GM20431 (cell line): Measurements from ENCODE around the gene MCF2L2.

Experiments
- in situ Hi-C: fragments of 300-500 bp; cut with MseI, MboI; formaldehyde crosslinking; loops from one replicate; pipeline ENCODE4 v1.15.0; 2020; ENCODE audit warnings: low sequenced_read_pairs; ENCODE audit not compliant: unreplicated experiment

The MCF2L2 gene

GRCh38 chr3:183306798-183307671, 121.4 kb downstream of the MCF2L2 start:
- in situ Hi-C loops = no loop called here

- in situ Hi-C loops = no loop called here
These were observed 124.7 kb downstream of the MCF2L2 start for GRCh38 chr3:183303690-183304089.

DNA sequence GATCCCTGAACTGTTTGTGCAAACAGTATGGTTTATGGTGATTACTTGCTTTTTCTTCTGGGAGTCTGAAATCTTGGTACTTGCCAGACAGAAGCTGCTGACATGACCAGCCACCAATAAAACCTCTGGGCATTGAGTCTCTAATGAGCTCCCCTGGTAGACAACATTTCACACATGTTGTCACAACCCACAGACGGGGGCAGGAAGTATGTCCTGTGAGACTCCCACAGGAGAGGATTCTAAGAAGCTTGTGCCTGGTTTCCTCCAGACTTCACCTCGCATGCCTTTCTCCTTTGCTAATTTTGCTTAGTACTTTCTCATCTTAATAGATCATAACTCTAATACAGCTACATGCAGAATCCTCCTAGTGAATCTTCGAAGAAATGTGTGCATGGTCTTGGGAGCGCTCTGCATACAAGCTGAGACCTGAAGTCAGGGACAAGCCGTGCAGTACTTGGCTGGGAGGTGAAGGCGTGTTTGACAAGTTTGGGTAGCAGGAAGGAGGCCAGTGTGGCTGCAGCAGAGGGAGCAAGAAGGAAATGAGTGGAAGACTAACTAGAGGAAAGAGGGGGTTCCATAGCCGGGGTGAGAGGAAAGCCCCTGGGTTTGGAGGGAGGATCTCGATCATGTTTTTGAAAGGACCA, 126.4 kb downstream of the MCF2L2 start:
- in situ Hi-C loops = no loop called here

GRCh38 chr3:183300996-183301562, 127.3 kb downstream of the MCF2L2 start:
- in situ Hi-C loops = no loop called here

DNA sequence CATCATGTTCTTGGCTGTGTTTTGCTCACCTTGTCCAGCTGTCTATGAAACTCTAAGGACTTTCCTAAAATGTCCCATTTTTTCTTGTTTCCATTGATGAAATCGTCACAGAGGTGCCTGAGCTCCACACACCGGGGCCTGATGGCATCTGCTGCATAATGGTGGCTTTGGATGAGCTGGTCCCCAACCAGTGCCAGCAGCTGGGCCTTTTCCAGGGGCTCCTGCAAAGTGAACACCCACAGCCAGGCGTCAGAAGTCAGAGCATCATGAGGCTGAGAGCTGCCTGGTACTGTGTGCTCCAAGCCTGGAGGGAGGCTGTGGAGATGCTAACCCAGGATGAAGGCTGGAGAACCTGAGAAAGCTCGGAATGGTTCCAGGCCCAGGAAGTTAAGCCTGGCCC, 128.4 kb downstream of the MCF2L2 start:
- in situ Hi-C loops = no loop called here

DNA sequence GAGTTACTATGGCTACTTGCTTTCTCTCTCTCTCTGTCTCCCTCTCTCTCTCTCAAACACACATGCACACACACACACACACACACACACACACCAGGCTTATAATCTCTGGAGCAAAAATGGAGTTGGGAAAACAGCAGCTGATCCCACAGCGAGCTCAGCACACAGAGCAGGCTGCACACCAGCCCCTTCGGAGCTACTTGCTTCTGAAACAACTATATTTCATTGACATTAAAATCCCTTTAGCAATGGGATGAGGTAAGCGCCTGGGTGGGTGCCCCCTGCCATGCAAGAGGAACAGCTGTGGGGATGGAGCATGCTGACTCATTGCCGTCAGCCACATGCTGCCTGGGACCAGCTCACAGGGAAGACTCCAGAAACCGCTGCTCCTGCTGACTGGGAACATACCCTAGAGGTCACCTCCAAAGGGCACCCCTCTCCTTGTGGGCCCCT, 129.7 kb downstream of the MCF2L2 start:
- in situ Hi-C loops = no loop called here

DNA sequence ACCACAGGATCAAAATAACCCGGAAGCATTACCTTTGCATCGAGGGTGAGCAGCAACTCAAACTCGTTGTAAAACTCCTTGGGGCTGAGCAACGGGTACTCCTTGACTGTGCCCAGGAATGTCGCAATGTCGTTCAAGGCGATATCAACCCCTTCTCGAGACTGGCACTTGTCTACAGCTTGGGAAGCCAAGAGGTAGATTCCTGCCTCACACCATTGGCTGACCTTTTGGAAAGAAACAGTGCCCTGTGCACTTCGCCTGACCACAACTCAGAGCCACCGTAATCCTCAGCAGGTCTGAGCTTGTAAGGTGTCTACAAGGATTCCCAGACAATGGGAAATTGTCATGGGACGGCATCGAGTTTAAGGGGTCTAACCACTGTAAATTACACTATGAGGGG, 131.5 kb downstream of the MCF2L2 start:
- in situ Hi-C loops = no loop called here

GRCh38 chr3:183295211-183295610, 133.2 kb downstream of the MCF2L2 start:
- in situ Hi-C loops = no loop called here

DNA sequence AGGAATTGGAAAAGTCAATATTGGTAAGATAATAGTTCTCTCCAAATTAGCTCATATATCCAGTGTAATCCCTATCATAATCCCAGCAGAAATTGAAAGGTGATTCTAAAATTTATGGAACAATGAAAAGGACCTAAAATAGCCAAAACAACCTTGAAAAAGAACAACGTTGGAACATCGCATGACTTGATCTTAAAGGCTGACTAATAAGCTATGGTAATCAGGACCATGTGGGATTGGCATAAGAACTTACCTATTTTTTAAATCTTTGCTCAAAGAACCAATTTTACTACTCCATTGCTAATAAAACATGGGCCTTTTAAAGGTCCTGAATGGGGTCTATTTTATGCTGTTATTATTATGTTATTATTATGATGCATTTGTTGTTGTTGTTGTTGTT, 134.5 kb downstream of the MCF2L2 start:
- in situ Hi-C loops = no loop called here

- in situ Hi-C loops = no loop called here
These were observed 136.9 kb downstream of the MCF2L2 start for GRCh38 chr3:183291497-183292031.

DNA sequence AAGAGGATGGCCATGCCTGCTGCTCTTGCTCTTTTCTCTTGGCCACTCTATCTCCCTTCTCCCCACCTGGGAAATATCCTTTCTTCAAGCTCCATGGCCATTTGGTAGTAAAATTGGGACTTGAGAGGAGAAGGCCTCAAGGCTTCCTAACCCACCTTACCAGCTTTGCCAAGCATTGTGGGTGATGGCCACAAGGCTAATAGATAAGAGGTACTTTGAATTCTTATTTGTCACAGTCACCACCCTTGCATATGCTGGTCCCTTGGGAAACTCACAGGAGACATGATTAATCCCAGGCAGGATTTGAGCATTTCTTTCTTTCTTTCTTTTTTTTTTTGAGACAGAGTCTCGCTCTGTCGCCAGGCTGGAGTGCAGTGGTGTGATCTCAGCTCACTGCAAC, 138.2 kb downstream of the MCF2L2 start:
- in situ Hi-C loops = no loop called here

- in situ Hi-C loops = no loop called here
These were observed 140.3 kb downstream of the MCF2L2 start for GRCh38 chr3:183288117-183288516.

GRCh38 chr3:183287301-183287971, 141.0 kb downstream of the MCF2L2 start:
- in situ Hi-C loops = no loop called here

GRCh38 chr3:183285828-183286457, 142.5 kb downstream of the MCF2L2 start:
- in situ Hi-C loops = no loop called here

- in situ Hi-C loops = no loop called here
These were observed 143.1 kb downstream of the MCF2L2 start for GRCh38 chr3:183285318-183285717.

GRCh38 chr3:183284570-183284969, 143.8 kb downstream of the MCF2L2 start:
- in situ Hi-C loops = no loop called here

DNA sequence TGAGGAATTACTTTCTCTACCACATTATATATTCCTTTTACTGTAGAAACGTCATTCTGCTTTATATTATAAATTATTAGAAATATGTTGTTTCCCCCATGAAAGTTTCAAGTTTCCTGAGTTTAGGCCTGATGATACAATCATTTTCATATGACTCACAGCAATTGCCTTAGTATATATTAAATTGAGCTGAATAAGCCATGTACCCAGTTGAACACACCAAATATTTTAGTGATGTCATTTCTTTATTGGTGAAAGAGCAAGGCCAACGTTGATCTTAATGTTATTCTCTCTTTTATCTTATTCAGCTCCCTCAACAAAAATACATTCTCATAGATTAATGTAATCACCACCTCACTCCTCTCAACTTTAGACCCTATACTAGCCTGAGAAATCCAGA, 144.5 kb downstream of the MCF2L2 start:
- in situ Hi-C loops = no loop called here

DNA sequence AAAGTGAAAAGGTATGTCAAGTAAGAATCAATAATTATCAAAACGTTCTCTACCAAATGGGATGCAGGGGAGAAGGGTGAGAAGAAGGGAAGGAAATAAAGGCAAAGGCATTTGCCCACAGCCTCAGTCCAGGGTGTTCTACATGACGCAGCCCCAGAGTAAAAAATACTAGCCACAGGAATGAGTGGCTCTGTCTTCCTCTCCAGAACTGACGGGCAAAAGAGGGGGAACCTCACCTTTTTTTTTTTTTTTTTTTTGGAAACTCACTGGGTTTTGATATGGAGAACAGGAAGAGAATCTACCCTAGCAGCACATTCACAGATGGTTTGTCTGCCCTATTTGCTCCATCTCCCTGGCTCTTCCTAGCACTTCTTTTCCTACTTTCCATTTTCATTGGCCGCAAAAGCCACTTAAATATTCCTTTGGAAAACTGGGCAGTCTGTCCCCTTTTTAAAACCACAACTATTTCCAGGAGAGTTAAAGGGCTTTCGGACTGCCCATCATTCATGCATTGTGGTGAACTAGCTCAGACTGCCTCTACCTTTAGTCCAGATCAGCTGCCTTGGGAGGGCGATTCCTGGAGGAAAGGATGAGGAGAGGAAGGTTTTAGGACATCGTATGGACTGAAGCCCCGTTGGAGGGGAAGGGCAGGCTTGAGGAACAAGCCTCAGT, 147.2 kb downstream of the MCF2L2 start:
- in situ Hi-C loops = no loop called here

GRCh38 chr3:183279371-183279770, 149.0 kb downstream of the MCF2L2 start:
- in situ Hi-C loops = no loop called here
